GM10266 (cell line): ENCODE measurements around the gene PKNOX2.

Source experiments
- DNase-seq: peaks from one replicate; pipeline ENCODE4 v3.0.0; 2012; ENCODE audit errors: extremely low spot score
- TF ChIP-seq, protein P1 (sequence below): IDR thresholded peaks from 2 replicates; pipeline ENCODE4 v1.5.1; 2012; ENCODE audit warnings: mild to moderate bottlenecking, low read depth; ENCODE audit not compliant: control insufficient read depth, insufficient read depth; ENCODE audit errors: missing control alignments

The PKNOX2 gene

DNA sequence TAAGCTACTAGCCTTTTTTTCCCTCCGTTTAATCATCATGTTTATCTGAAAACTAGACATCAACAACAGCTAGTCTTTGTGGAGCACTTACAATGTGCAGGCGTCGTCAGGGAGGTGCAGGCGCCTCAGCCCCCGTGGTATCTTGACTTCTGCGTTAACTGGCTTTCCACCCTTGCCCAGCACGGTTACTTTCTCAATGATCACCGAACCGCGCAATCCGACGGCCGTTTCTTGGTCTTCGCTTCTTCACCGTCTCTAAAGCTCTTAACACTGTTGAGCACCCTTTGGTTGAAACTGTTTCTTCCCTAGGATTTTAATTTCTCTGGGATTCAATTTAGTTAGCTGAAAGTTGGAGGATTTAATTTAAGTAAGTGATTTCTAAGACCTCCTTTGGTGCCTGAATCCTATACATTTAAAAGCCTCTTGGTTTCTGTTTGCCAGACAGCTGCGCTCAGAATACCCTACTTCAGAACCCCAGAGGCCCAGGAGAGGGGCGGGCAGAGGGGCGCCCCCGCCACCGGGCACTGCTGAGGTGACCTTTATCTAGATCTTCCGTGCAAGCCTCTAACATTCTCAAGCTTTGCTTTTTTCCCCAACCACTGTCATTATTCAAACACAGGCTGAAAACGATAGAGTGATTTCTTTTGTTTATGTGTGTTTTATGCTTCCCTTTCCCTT, 35.1 kb upstream of the PKNOX2 start:
- TF ChIP-seq, protein P1, sequence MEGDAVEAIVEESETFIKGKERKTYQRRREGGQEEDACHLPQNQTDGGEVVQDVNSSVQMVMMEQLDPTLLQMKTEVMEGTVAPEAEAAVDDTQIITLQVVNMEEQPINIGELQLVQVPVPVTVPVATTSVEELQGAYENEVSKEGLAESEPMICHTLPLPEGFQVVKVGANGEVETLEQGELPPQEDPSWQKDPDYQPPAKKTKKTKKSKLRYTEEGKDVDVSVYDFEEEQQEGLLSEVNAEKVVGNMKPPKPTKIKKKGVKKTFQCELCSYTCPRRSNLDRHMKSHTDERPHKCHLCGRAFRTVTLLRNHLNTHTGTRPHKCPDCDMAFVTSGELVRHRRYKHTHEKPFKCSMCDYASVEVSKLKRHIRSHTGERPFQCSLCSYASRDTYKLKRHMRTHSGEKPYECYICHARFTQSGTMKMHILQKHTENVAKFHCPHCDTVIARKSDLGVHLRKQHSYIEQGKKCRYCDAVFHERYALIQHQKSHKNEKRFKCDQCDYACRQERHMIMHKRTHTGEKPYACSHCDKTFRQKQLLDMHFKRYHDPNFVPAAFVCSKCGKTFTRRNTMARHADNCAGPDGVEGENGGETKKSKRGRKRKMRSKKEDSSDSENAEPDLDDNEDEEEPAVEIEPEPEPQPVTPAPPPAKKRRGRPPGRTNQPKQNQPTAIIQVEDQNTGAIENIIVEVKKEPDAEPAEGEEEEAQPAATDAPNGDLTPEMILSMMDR, result no peak
- DNase-seq, result no peak

DNA sequence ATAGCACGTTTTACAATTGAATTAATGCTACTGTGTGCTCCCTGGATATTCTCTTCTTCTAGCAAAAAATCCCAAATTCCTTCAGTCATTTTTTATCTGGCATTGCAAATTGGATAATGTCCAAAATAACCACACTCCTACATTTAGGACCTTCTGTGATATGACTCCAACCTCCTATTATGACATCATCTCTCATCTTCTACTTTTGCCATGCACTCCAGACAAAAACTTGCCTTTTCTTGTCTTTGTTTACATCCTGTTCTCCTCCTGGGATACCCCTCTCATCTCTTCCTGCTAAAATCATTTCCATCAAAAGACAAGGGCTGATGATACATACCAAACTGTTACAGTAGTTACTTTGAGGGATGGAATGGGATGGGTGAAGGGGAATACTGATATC, 32.5 kb upstream of the PKNOX2 start:
- TF ChIP-seq, protein P1, result no peak
- DNase-seq, result no peak

DNA sequence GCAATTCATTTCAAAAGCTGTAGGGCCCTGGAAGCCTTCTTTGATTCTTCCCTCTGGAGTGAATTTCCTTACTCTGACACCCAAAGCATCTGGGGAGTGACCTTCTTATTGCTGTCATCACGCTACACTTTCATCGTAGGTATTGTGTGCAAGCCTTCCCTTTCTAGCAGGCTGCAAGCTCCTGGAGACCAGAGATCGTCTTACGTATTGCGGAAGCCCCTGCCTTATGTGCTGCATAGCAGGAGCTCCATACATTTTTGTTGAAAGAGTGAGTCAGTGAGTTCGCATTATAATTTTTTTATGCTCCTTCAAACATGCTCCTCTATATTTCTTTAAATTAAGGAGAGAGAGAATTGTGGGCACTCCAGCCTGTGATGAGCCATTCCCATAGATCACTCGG, 32.0 kb upstream of the PKNOX2 start:
- TF ChIP-seq, protein P1, result no peak
- DNase-seq, result no peak

DNA sequence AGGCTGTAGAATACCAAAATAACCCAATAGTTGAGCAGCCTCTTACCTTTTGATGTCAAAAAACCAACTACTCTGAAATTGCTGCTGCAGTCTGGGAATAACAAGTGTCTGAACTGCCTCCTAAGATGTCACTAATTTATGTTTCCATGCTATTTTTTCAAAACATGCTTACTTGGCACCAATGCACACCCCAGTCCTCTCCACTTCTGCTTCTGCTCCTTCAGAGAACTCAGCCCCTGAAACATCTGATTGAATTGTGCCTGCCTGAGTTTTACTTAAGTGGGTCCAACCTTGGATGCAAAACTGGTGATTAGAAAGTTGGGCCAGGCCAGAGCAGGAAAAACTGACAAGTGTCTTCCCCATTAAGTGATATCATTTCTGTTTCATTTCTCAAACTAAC, 28.6 kb upstream of the PKNOX2 start:
- TF ChIP-seq, protein P1, result no peak
- DNase-seq, result no peak

DNA sequence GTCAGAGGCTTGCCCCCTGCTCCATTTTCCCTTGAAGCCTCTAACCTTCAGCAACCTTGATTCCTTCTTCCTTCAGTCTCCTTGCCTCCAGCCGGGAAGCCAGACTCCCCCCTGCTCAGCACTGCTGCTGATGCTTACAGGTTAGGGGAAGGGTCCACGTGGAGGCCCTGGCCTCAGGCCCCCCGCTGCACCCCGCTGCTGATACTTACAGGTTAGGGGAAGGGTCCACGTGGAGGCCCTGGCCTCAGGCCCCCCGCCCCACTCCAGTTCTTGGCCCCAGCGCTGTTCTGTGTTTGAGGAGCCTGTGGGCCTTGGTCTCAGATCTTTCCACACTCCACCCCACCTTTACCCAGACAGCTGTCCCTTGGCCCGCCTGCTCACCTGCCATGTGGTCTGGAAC, 25.6 kb upstream of the PKNOX2 start:
- TF ChIP-seq, protein P1, result no peak
- DNase-seq, result no peak

DNA sequence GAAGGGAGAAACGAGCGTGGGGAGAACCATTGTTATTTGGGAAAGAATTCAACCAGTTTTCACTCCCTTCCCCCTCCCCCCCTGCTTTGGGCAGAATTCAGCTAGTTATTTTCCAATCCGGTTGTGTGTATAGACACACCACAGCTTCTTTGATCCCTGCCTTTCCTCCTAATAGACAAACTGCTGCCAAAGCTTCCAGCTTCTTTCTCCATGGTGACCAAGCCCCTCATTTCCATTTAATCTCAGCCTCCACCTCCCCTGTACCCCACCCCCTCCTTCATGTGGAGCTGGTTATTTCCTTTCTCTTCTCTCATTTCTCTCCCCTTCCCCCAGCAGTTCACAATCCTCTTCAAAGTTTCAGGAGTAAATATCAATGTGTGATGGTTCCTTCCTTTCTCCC, 24.8 kb upstream of the PKNOX2 start:
- TF ChIP-seq, protein P1, result no peak
- DNase-seq, result no peak

DNA sequence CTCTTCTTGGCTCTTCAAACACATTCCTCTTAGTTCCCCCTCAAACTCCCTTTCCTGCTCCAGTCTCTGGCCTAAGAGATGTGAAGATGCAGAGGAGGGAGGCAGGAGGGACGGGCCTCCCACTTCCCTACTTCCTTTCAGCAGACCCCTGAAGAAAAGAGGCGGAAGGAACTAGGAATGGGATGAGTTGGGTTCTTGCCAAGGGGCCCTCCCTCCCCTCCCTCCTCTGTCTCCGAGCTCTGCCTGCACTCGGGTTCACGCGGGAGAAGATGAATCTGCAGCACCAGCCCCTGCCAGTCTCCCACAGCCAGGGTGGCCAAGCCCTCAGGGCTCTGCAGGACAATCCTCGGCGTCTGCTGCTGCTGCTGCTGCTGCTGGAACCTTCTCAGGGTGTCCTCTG, 24.3 kb upstream of the PKNOX2 start:
- TF ChIP-seq, protein P1, result no peak
- no peak for DNase-seq
